Astrocyte of the cerebellum (primary cell): Measurements from ENCODE around the gene PIK3R6.

Experiments
- DNase-seq: peaks from one replicate; pipeline ENCODE4 v3.0.0-alpha.2; 2011; ENCODE audit warnings: low read depth
- H3K4me3 ChIP-seq: 2 replicates; pipeline ENCODE4 v1.5.1; 2011; ENCODE audit warnings: mild to moderate bottlenecking, low read depth, low read length, moderate library complexity
- CTCF ChIP-seq: IDR thresholded peaks from 2 replicates; pipeline ENCODE4 v1.5.1; 2012; ENCODE audit warnings: low read length, low read depth, moderate library complexity, mild to moderate bottlenecking; ENCODE audit errors: missing control alignments
- in situ Hi-C: cut with HindIII; loops from 2 replicates; pipeline ENCODE4 v1.10.0; 2017; ENCODE audit warnings: low sequenced_read_pairs

PIK3R6 gene

DNA sequence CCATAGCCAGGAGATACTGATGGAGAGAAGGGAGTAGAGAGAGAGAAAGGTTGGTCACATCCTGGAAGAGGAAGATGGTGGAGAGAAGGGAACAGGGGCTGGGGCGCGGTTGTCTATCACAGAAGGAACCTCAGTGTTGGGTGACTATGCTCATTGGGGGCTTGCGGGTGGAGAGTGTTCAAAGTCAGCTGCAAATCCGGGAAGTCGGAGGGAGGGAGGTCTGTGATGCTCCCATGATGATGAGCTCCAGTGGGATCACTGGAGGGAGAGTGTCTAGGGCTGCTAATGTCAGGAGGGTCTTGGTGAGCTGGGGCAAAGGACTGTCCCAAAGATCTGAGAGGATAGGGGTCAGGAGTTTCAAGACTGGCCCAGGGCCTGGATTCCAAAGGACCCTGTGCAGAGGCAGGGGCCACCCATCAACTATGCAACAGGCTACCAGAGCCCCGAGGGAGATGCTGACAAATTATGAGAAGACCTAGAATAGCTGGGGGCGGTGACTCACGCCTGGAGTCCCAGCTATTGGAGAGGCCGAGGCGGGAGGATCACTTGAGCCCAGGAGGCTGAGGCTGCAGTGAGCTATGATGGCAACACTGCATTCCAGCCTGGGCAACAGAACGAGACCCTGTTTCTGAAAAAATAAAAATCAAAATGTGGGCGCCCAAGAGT lies 111.8 kb downstream of the PIK3R6 start:
- in situ Hi-C loops = loop anchor here (25.0 kb wide), 1 partner anchor 343 kb away; no protein-coding TSS in a partner anchor
- no peak overlapping the region for H3K4me3 ChIP-seq
- no peak for DNase-seq
- TF ChIP-seq CTCF = no peak

GRCh38 chr17:8754890-8755289 lies 112.6 kb downstream of the PIK3R6 start:
- no peak for TF ChIP-seq CTCF
- no peak overlapping the region for H3K4me3 ChIP-seq
- no peak for DNase-seq
- in situ Hi-C loops = loop anchor here (25.0 kb wide), 1 partner anchor 343 kb away; no protein-coding TSS in a partner anchor

DNA sequence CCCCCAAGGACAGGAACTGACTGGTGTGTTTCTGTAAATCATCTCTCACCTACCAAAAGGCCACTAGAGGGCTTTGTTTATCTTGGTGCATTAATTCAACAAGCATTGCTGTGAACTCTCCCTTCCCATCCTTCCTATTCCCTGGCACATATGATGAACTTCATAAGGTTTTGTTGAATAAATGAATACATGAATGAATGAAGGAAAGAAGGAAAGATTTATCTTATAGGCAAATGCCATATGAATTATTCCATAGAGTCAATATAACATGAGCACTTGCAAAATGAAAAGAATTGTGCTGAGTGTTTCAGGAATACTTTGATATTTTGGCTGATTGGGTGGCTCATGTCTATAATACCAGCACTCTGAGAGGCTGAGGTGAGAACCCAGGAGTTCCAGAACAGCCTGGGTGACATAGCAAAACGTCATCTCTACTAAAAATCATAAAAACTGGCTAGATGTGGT lies 113.5 kb downstream of the PIK3R6 start:
- DNase-seq = no peak
- TF ChIP-seq CTCF = peak; percentile 40
- in situ Hi-C loops = loop anchor here (25.0 kb wide), 1 partner anchor 342 kb away; no protein-coding TSS in a partner anchor
- no peak overlapping the region for H3K4me3 ChIP-seq

DNA sequence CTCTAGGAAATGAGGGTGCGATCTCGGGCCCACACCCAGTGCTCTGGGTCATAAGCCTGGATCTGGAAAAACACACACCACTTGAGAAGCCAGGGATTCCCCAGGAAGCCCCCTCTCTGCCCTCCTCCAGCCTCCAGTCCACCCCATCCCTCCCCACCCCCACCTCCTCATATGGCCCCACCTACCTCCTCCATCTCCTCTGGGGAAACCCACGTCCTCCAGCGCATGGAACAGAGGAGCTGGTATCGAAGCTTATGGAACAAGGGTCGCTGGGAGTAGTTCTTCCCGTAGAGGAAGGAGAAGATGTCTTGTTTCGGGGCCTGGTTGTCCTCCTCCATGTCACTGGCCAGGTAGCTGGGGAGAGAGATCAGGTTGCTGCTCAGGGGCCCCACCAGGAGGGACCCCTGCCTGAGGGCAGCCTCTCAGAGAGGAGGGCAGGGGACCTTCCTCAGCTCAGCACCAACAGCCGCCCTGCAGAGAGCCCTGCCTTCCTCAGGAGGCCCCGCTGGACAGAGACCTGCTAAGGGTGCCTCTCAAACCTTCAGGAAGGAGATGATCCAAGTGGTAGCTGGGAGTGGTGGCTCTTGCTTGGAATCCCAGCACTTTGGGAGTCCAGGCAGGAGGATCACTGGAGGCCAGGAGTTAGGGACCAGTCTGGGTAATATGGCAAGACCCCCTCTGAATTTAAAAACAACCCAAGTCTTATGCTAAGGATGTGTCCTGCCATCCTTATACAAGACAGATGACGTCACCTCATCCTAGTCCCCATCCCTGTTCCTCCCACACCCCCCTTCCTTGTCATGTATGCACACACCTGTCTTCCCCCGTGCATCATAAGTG lies 114.1 kb downstream of the PIK3R6 start:
- no peak for TF ChIP-seq CTCF
- no peak for DNase-seq
- in situ Hi-C loops = loop anchor here (25.0 kb wide), 1 partner anchor 341 kb away; no protein-coding TSS in a partner anchor
- H3K4me3 ChIP-seq = no peak overlapping the region
